CD1c-positive myeloid dendritic cell (primary cell): ENCODE results near the gene MAPK12.
A peak's percentile ranks its signal among the peaks of the same experiment; 100 is the strongest.

Source experiments
- DNase-seq: peaks from one replicate; pipeline ENCODE4 v3.0.0-alpha.2; 2016; ENCODE audit errors: extremely low spot score

MAPK12 gene

GRCh38 chr22:50232481-50233151 is 28.9 kb downstream of the MAPK12 start:
- no peak for DNase-seq

GRCh38 chr22:50229370-50229769 is 32.1 kb downstream of the MAPK12 start:
- DNase-seq, result no peak

- no peak for DNase-seq
Observed at GRCh38 chr22:50228366-50228765, 33.1 kb downstream of the MAPK12 start.

GRCh38 chr22:50227579-50228215 is 33.8 kb downstream of the MAPK12 start:
- DNase-seq, result no peak

DNA sequence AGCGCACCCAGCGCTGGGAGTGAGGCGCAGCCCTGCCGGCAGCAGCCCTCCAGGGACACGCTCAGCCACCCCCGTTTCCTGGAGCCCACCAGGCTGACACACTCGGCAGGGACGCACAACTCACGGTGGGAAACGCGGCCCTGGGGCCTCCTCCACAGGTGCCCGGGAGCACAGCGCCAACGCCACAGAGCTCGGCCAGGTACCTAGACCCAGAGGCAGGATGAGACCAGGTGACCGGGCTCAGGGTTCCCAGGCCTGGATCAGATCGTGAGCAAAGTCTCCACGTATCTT is 34.7 kb downstream of the MAPK12 start:
- DNase-seq, result no peak

- DNase-seq, result no peak
Observed at GRCh38 chr22:50226063-50226874, 35.2 kb downstream of the MAPK12 start.

- DNase-seq, result no peak
Observed at GRCh38 chr22:50225200-50225969, 36.1 kb downstream of the MAPK12 start.

DNA sequence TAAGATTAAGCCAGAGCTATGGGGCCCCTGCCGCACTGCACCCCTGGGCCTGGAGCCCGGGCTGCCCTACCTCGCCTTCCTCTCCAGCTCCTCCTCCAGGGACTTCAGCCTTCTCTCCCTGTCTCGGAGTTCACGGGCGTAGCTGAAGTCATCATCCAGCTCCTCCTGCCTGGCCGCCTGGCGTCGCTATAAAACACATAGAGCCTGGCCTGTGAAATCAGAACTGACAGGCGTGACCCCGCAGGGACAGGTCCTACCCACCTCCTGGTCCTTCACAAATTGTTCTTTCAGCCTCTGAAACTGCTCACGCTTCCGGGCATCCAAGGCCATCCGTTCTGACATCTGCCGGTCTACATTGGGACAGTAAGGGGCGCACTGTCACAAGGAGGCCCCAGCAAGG is 37.4 kb downstream of the MAPK12 start:
- no peak for DNase-seq

- DNase-seq, result no peak
Observed at GRCh38 chr22:50222508-50222907, 39.0 kb downstream of the MAPK12 start.

DNA sequence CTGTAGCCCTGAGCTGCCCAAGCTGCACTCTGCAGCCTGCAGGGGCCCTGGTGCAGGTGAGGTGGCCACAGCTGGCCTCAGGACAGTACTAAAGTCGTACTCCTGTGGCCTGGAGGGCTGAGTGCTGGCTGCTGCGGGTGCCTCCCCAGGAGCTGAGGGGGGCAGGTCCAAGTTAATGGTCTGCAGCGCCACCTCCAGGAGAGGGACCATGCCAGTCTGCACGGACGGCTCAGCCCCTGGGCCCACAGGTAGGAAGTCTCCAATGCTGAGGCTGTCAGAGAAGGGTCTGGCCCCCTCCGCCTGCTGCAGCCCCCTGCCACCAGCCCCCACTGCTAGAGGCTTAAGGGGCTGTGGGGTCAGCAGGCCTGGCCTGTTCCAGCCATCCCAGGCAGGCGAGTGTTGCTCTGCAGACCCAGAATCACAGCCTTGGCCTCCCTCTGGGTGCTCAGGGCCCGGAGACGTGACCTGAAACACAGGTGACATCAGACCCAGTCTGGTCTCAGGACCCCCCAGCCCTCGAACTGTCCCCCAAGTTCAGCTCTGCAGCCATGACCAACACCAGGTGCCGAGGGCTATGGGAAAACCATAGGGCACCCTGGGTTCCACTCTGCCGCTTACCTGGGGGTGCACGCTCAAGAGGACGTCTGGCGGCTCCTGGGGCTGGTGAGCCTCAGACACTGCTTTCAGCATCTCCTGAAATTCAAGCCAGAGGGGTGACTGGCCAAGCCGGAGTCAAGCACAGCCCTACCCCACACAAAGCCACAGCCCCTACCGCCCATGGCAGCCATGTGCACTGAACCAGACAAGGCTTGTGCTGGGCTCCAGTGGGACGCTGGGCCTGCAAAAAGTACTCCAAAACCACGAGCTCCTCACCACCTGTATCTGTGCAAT is 39.8 kb downstream of the MAPK12 start:
- no peak for DNase-seq

DNA sequence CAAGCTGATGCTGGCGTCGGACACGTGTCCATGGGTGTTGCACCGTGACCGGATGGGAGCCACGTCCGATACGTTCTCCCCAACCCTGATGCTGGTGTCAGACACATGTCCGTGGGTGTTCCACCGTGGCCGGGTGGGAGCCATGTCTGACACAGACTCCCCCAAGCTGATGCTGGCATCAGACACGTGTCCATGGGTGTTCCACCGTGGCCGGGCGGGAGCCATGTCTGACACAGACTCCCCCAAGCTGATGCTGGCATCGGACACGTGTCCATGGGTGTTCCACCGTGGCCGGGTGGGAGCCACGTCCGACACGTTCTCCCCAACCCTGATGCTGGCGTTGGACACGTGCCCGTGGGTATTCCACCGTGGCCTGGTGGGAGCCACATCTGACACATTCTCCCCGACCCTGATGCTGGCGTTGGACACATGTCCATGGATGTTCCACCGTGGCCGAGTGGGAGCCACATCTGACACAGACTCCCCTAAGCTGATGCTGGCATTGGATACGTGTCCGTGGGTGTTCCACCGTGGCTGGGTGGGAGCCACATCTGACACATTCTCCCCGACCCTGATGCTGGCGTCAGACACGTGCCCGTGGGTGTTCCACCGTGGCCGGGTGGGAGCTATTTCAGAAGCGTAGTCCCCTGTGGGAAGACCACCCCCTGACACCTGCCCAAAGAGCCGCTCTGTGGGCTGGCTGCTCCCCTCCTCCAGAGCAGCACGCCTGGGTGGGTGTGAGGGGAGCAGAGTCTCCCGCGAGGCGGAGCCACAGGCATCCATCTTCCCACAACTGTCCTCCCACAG is 40.7 kb downstream of the MAPK12 start:
- DNase-seq, result no peak

DNA sequence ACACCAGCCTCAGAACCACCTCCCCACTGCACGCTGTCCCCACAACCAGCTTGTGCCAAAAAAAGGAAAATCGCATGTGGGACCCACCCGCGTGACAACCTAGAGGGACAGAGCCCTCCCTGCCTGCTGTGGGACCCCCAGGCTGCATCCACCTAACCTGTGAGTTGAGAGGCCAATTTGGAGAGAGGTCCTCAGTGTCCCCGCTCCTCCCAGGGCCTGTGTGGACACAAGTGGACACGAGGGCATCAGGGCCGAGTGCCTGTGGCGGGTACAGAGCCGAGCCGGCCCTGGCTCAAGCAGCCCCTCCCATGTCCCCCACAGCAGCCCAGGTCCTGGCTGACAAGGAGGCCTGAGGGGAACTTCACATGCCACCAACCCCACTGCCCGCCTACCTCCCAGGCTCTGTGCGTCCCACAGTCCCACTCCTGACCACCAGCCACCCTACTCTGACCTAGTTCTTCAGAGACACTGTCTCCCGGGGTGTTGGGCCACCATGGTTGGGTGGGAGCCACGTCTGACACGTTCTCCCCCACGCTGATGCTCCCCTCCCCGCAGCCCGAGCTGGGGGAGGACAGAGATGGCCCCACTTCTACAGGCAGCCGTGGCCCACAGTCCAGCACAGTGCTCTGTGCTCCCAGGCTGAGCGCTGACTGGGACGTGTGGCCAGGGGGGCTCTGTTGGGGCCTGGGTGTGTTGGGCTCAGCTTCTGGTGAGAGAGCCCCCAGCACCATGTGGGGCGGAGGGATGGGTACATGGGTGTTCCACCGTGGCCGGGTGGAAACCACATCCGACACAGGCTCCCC is 41.5 kb downstream of the MAPK12 start:
- DNase-seq, result no peak

DNA sequence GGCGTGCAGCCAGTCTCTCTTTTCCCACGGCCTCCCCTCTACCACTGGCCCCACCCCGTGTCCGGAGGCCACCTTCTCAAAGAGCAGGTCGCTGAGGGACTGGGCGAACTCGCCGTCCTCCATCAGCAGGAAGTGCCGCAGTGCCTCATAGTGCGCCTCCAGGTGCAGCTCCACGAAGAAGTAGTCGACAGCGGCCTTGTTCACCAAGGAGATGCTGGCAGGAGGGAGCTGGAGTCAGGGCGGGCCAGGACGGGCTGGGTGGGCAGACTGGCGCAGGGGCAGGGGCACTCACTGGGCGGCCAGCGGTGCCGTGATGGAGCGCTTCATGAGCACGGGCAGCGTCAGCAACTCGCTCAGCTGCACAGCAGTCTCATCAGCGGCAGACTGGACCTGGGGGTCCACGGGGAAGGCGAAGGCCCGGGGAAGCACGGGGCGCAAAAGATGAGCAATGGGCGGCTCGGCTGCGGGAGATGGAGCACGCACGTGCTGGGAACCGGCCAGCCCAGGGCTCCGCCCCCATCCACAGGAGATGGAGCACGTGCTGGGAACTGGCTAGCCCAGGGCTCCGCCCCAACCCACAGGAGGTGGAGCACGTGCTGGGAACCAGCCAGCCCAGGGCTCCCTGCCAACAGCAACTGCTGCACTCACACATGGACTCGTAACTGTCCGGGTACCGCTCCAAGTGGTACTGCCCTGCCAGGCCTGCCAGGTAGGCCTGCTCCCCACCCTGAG is 42.3 kb downstream of the MAPK12 start:
- peak; percentile 28 for DNase-seq

DNA sequence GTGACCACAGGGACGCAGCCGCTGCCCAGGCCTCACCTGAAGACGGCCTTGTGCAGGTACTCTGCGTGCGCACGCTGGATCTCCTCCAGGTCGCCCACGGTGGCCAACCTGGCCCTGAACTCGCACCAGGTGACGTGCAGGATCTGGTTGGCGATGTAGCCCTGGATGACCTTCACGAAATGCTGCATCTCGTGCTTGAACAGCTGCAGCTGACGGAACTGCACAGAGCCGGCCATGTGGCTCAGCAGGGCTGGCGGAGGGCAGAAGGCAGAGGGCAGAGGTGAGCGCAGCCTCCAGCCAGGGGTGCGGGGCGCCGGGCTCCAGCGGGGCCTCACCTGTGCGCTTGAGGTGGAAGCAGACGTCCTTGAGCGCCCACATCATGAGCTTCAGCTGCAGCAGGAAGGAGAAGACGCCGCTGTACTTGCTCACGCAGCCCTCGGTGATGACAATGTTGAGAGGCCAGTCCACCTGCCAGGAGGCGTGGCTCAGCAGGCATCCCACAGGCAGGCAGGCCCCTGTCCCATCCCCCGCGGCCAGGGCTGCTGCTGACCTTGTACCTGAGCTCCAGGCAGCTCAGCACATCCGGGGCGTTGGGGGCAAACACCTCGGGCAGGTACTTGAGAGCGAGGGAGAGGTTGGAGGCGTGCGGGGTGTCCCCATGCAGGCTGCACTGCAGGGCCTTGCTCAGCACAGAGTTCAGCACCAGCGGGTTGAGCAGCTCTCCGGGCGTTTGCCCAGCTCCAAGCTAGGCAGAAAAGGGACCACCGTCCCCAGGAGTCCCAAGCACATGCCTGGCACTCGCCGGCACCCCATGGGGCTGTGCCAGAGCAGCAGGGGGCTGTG is 43.1 kb downstream of the MAPK12 start:
- no peak for DNase-seq

GRCh38 chr22:50217543-50218152 is 43.8 kb downstream of the MAPK12 start:
- DNase-seq, result no peak

DNA sequence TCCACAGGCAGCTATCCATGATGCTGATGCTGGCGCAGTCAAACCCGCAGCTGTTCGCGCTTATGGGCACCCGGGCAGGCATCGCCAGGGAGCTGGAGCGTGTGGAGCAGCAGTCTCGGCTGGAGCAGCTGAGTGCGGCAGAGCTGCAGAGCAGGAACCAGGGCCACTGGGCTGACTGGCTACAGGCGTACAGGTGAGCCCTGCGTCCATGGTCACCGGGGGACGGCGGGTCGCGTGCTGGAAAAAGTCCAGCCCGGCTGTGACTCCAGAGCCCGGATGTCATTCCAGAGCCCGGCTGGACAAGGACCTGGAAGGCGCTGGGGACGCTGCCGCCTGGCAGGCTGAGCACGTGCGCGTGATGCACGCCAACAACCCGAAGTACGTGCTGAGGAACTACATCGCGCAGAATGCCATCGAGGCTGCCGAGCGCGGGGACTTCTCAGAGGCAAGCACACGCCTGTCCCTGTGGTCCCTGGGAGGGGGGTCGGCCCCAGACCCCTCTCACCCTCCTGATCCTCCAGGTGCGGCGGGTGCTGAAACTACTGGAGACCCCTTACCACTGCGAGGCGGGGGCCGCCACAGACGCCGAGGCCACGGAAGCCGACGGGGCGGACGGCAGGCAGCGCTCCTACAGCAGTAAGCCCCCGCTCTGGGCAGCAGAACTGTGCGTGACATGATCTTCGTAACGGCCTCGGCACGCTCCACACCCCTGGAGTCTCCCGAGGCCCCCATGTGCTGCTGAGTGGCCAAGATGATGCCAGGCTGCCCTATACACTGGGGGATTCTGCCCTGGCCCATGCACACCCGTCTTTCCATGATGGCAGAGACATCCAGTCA is 44.6 kb downstream of the MAPK12 start:
- DNase-seq, result no peak
